Stomach (tissue), 19 donors: Measurements from ENCODE around the gene AKAP17A. TPM values are rescaled to one million over a fixed set of nuclear protein-coding genes. Genes with fewer than 3 reads are reported as not detected.

Source experiments
- DNase-seq, 2 donors: peaks; one replicate each; pipeline versions ENCODE4 v3.0.0 to v3.0.0-alpha.2; 2013 to 2019
- H3K27ac ChIP-seq, 5 donors: fragments of 200-600 bp in 4 of 5; sonication (generic) in 4 of 5; one replicate each; pipeline ENCODE4 v1.5.1; 2013 to 2019; ENCODE audit warnings: mild to moderate bottlenecking in 1 of 5, moderate library complexity in 1 of 5
- H3K27me3 ChIP-seq, 3 donors: fragments of 200-600 bp; sonication (generic); one replicate each; pipeline ENCODE4 v1.5.1; 2017 to 2019; ENCODE audit warnings: mixed run types in 1 of 3
- H3K36me3 ChIP-seq, 4 donors: fragments of 200-600 bp; sonication (generic); 1 replicate in 3 of 4; 2 replicates in 1 of 4; pipeline ENCODE4 v1.5.1; 2016 to 2019
- H3K4me1 ChIP-seq, 4 donors: fragments of 200-600 bp; sonication (generic); one replicate each; pipeline ENCODE4 v1.5.1; 2016 to 2019
- H3K4me3 ChIP-seq, 4 donors: fragments of 200-600 bp; sonication (generic) in 3 of 4; one replicate each; pipeline ENCODE4 v1.5.1; 2016 to 2019; ENCODE audit warnings: mild to moderate bottlenecking in 1 of 4
- H3K9me3 ChIP-seq, 4 donors: fragments of 200-600 bp; sonication (generic); one replicate each; pipeline ENCODE4 v1.5.1; 2016 to 2019
- CTCF ChIP-seq, 7 experiments: fragments of 450-650 bp in 4 of 7; fragments of 200-600 bp in 3 of 7; sonication (generic) in 3 of 7; IDR thresholded peaks; one replicate each; pipeline ENCODE4 v1.5.1; 2016 to 2019; ENCODE audit warnings: antibody characterized with exemption in 7 of 7, control low read depth in 2 of 7, mild to moderate bottlenecking in 1 of 7
- EP300 ChIP-seq: sonication (generic); formaldehyde crosslinking; IDR thresholded peaks from one replicate; pipeline ENCODE4 v1.6.1; 2017; ENCODE audit warnings: antibody characterized with exemption
- POLR2A ChIP-seq, 4 donors: fragments of 450-650 bp; IDR thresholded peaks; one replicate each; pipeline ENCODE4 v1.6.1; 2016; ENCODE audit warnings: antibody characterized with exemption in 4 of 4, control low read depth in 2 of 4, mild to moderate bottlenecking in 1 of 4, moderate library complexity in 1 of 4
- POLR2AphosphoS5 ChIP-seq, 3 donors: sonication (generic); formaldehyde crosslinking; IDR thresholded peaks; one replicate each; pipeline ENCODE4 v1.6.1; 2016; ENCODE audit warnings: antibody characterized with exemption in 3 of 3
- WGBS, 5 donors: extraction: QIAGEN DNeasy Blood & Tissue Kit in 3 of 5; methylation state at CpG; one replicate each; pipeline versions ENCODE4 v1.1.5 to v1.1.7; 2013 to 2018; 5-methylcytosine and 5-hydroxymethylcytosine counted together
- intact Hi-C: fragments of 100-400 bp; cut with DNase I; formaldehyde crosslinking; loops from one replicate; pipeline ENCODE4 v1.15.1; 2023; ENCODE audit warnings: low total_unique reads
- long read RNA-seq, 10 donors: transcript quantifications; one replicate each; lab custom pipeline, GENCODE V29; 2026
- polyA plus RNA-seq, 3 donors: library from polyadenylated mRNA; stranded (reverse); fragments of 200-250 nt; gene quantifications; one replicate each; pipeline ENCODE4 v1.2.3, GENCODE V29; 2013
- total RNA-seq, 5 donors: library from RNA; depleted of rRNA; stranded (reverse); fragments of >200 nt; gene quantifications; one replicate each; pipeline versions ENCODE4 v1.1.0 to v1.2.3, GENCODE V29; 2014 to 2016
- donor health status: healthy with polysubstance abuse.
- donor health status: Bipolar disorder and iron deficiency.
- donor health status: healthy.

AKAP17A gene
- 100 to 1,000 TPM in 3 of 5 donors, 10 to 100 TPM in 2; 32.3 to 141 (median 109) TPM for total RNA-seq
- 10 to 100 TPM; 13.3 to 32.6 (median 15.8) TPM for polyA plus RNA-seq
- long read RNA-seq, donor 1, partial matches to known transcripts: 0 of 7 reads
- long read RNA-seq, donor 1, other reads (novel, unspliced or antisense): 0 of 7 reads
- long read RNA-seq, donor 2, partial matches to known transcripts: 0 of 7 reads
- long read RNA-seq, donor 2, other reads (novel, unspliced or antisense): 0 of 7 reads
- long read RNA-seq, donor 3, partial matches to known transcripts: 0 of 4 reads
- long read RNA-seq, donor 3, other reads (novel, unspliced or antisense): 0 of 4 reads
- long read RNA-seq, donor 4, partial matches to known transcripts: 0 of 1 reads
- long read RNA-seq, donor 4, other reads (novel, unspliced or antisense): 0 of 1 reads
- long read RNA-seq, donor 5, transcript AKAP17A-202 (4 exons, 2,187 nt): major isoform, 10 of 15 reads
- long read RNA-seq, donor 5, transcript AKAP17A-201 (5 exons, 3,204 nt): minor isoform, 5 of 15 reads
- long read RNA-seq, donor 5, partial matches to known transcripts: 0 of 15 reads
- long read RNA-seq, donor 5, other reads (novel, unspliced or antisense): 0 of 15 reads
- long read RNA-seq, donor 6, transcript AKAP17A-201 (5 exons, 3,204 nt): minor isoform, 11 of 64 reads
- long read RNA-seq, donor 6, transcript AKAP17A-202 (4 exons, 2,187 nt): major isoform, 18 of 64 reads
- long read RNA-seq, donor 6, partial matches to known transcripts: 32 of 64 reads
- long read RNA-seq, donor 6, other reads (novel, unspliced or antisense): 0 of 64 reads
- long read RNA-seq, donor 7, partial matches to known transcripts: 0 of 6 reads
- long read RNA-seq, donor 7, other reads (novel, unspliced or antisense): 0 of 6 reads
- long read RNA-seq, donor 8, transcript AKAP17A-202 (4 exons, 2,187 nt): major isoform, 6 of 9 reads
- long read RNA-seq, donor 8, partial matches to known transcripts: 0 of 9 reads
- long read RNA-seq, donor 8, other reads (novel, unspliced or antisense): 0 of 9 reads
- long read RNA-seq, donor 9, transcript AKAP17A-202 (4 exons, 2,187 nt): major isoform, 6 of 6 reads
- long read RNA-seq, donor 9, partial matches to known transcripts: 0 of 6 reads
- long read RNA-seq, donor 9, other reads (novel, unspliced or antisense): 0 of 6 reads
- long read RNA-seq, donor 10, partial matches to known transcripts: 0 of 5 reads
- long read RNA-seq, donor 10, other reads (novel, unspliced or antisense): 0 of 5 reads

GRCh38 chrX:1591102-1591862, at the start of gene AKAP17A:
AKAP17A (plus strand) TSS chrX:1591604; CDS start chrX:1593463, 1,859 bp downstream.
- peaks cover 29 to 30% (median 30%) of the 10 kb centered on the region in 4 donors for H3K36me3 ChIP-seq
- H3K4me1 ChIP-seq: peaks cover 21 to 46% (median 32%) of the 10 kb centered on the region in 4 donors
- H3K27ac ChIP-seq: peak within 1 kb of the TSS; percentile 84 to 97 (median 92)
- H3K9me3 ChIP-seq: no peaks in the 10 kb centered on the region
- no peaks in the 10 kb centered on the region for H3K27me3 ChIP-seq
- DNase-seq: peak; percentile 96 to 98
- 2 to 6% (median 3%) methylated on average over 11 to 66 of the region's 66 CpGs for WGBS, 5 donors
- intact Hi-C loops: loop anchor here (5.0 kb wide), 1 partner anchor 134 kb away; no protein-coding TSS in a partner anchor
- no peak for TF ChIP-seq EP300
- TF ChIP-seq CTCF (IDR thresholded peaks at IDR 0.05): peak in 2 of 7 experiments; percentile 26 to 37
- peak; percentile 59 to 93 (median 83) for TF ChIP-seq POLR2AphosphoS5 (IDR thresholded peaks at IDR 0.05)
- TF ChIP-seq POLR2A (IDR thresholded peaks at IDR 0.05): peak in 1 of 4 donors; percentile 14
- peak within 1 kb of the TSS; percentile 93 to 99 (median 98) for H3K4me3 ChIP-seq

GRCh38 chrX:1542994-1543725, 48.2 kb upstream of the AKAP17A start:
- Histone ChIP-seq H3K4me3 (no peak overlapping the region), H3K36me3 (no peaks in the 10 kb centered on the region), H3K27me3 (no peaks in the 10 kb centered on the region), H3K4me1 (no peaks in the 10 kb centered on the region), H3K27ac (no peak overlapping the region), H3K9me3 (peaks cover 0 to 8% (median 3%) of the 10 kb centered on the region in 4 donors)
- DNase-seq: no peak
- WGBS, 5 donors: 90 to 95% (median 94%) methylated on average over 21 to 22 of the region's 22 CpGs
- intact Hi-C loops: no loop called here
- no peak for TF ChIP-seq EP300
- TF ChIP-seq CTCF (IDR thresholded peaks at IDR 0.05): no peak
- TF ChIP-seq POLR2AphosphoS5 (IDR thresholded peaks at IDR 0.05): no peak
- no peak for TF ChIP-seq POLR2A (IDR thresholded peaks at IDR 0.05)

- Histone ChIP-seq H3K4me3 (no peak overlapping the region), H3K27ac (no peak overlapping the region), H3K9me3 (peaks cover 0 to 8% (median 3%) of the 10 kb centered on the region in 4 donors), H3K4me1 (no peaks in the 10 kb centered on the region), H3K27me3 (no peaks in the 10 kb centered on the region), H3K36me3 (no peaks in the 10 kb centered on the region)
- WGBS, 5 donors: 70 to 82% (median 75%) methylated on average over 2 of the region's 2 CpGs
- no peak for DNase-seq
- TF ChIP-seq CTCF (IDR thresholded peaks at IDR 0.05): no peak
- no peak for TF ChIP-seq POLR2A (IDR thresholded peaks at IDR 0.05)
- TF ChIP-seq EP300: no peak
- TF ChIP-seq POLR2AphosphoS5 (IDR thresholded peaks at IDR 0.05): no peak
- intact Hi-C loops: no loop called here
Observed at GRCh38 chrX:1545776-1546408, 45.5 kb upstream of the AKAP17A start.
